Body of pancreas (tissue), 4 donors: ENCODE measurements around the gene YY1.

Experiments
- CTCF ChIP-seq, 7 experiments: fragments of 450-650 bp in 4 of 7; fragments of 200-600 bp in 3 of 7; sonication (generic) in 3 of 7; IDR thresholded peaks; one replicate each; pipeline ENCODE4 v1.5.1; 2016 to 2019; ENCODE audit warnings: antibody characterized with exemption in 7 of 7
- POLR2A ChIP-seq, 3 donors: fragments of 450-650 bp; IDR thresholded peaks; one replicate each; pipeline ENCODE4 v1.6.1; 2016; ENCODE audit warnings: antibody characterized with exemption in 3 of 3, mild to moderate bottlenecking in 2 of 3

- TF ChIP-seq CTCF (IDR thresholded peaks at IDR 0.05) = no peak
- no peak for TF ChIP-seq POLR2A (IDR thresholded peaks at IDR 0.05)
Measured at GRCh38 chr14:100293497-100294212, 54.7 kb downstream of the YY1 start.
